RPMI8226 (cell line): ENCODE measurements around the gene SLC38A9.
"Not testable (repeated sequence)": the region's sequence is repeated elsewhere in the genome, so short reads cannot be mapped to it uniquely, and the experiment has no call there.

Experiments
- DNase-seq: peaks from one replicate; pipeline ENCODE4 v3.0.0-alpha.2; 2015

The SLC38A9 gene

GRCh38 chr5:55702598-55703345 lies 9.4 kb downstream of the SLC38A9 start:
- DNase-seq, result no peak

GRCh38 chr5:55701462-55702103 lies 10.5 kb downstream of the SLC38A9 start:
- no peak for DNase-seq

GRCh38 chr5:55700745-55701144 lies 11.4 kb downstream of the SLC38A9 start:
- DNase-seq, result no peak

- no peak for DNase-seq
Observed at GRCh38 chr5:55699041-55699688, 13.0 kb downstream of the SLC38A9 start.

- not testable (repeated sequence) for DNase-seq
Observed at GRCh38 chr5:55696704-55697103, 15.4 kb downstream of the SLC38A9 start.

- DNase-seq, result peak; percentile 11
Observed at GRCh38 chr5:55694152-55694830, 17.8 kb downstream of the SLC38A9 start.

- DNase-seq, result no peak
Observed at GRCh38 chr5:55692509-55692908, 19.6 kb downstream of the SLC38A9 start.

- DNase-seq, result no peak
Observed at GRCh38 chr5:55692106-55692417, 20.1 kb downstream of the SLC38A9 start.

- DNase-seq, result peak; percentile 15
Observed at GRCh38 chr5:55691265-55692105, 20.6 kb downstream of the SLC38A9 start.

- DNase-seq, result no peak
Observed at GRCh38 chr5:55682071-55682470, 30.1 kb downstream of the SLC38A9 start.

GRCh38 chr5:55681301-55681700 lies 30.8 kb downstream of the SLC38A9 start:
- no peak for DNase-seq

GRCh38 chr5:55680353-55680752 lies 31.8 kb downstream of the SLC38A9 start:
- DNase-seq, result no peak

GRCh38 chr5:55679556-55679955 lies 32.6 kb downstream of the SLC38A9 start:
- no peak for DNase-seq

- no peak for DNase-seq
Observed at GRCh38 chr5:55675119-55675518, 37.0 kb downstream of the SLC38A9 start.

GRCh38 chr5:55674340-55674739 lies 37.8 kb downstream of the SLC38A9 start:
- DNase-seq, result no peak

- no peak for DNase-seq
Observed at GRCh38 chr5:55672477-55672911, 39.6 kb downstream of the SLC38A9 start.

- DNase-seq, result no peak
Observed at GRCh38 chr5:55671975-55672374, 40.1 kb downstream of the SLC38A9 start.

GRCh38 chr5:55668356-55668755 lies 43.8 kb downstream of the SLC38A9 start:
- DNase-seq, result no peak

- DNase-seq, result no peak
Observed at GRCh38 chr5:55667938-55668337, 44.2 kb downstream of the SLC38A9 start.

- no peak for DNase-seq
Observed at GRCh38 chr5:55665065-55665464, 47.1 kb downstream of the SLC38A9 start.

GRCh38 chr5:55657443-55657842 lies 54.7 kb downstream of the SLC38A9 start:
- no peak for DNase-seq

GRCh38 chr5:55650386-55650785 lies 61.7 kb downstream of the SLC38A9 start:
- DNase-seq, result peak; percentile 41

GRCh38 chr5:55649963-55650362 lies 62.2 kb downstream of the SLC38A9 start:
- DNase-seq, result no peak
